GM12892 (cell line): ENCODE data around the gene NBPF6.

ENCODE experiments used
- POLR2AphosphoS5 ChIP-seq: IDR thresholded peaks from 2 replicates; pipeline ENCODE4 v1.6.1; 2011; ENCODE audit warnings: low read depth, low read length, control low read depth
- TAF1 ChIP-seq: IDR thresholded peaks from 2 replicates; pipeline ENCODE4 v1.6.1; 2011; ENCODE audit warnings: low read depth, mild to moderate bottlenecking, control low read depth, low read length, borderline replicate concordance

GRCh38 chr1:108502624-108503023, 52.5 kb downstream of the NBPF6 start:
- no peak for TF ChIP-seq POLR2AphosphoS5
- no peak for TF ChIP-seq TAF1
